Suprapubic skin (tissue), 4 donors: ENCODE results near the gene CHFR. TPM values are rescaled to one million over a fixed set of nuclear protein-coding genes. Genes with fewer than 3 reads are reported as not detected.
"Not testable (repeated sequence)": the region's sequence is repeated elsewhere in the genome, so short reads cannot be mapped to it uniquely, and the experiment has no call there.

ENCODE experiments used
- DNase-seq, 2 donors: peaks; one replicate each; pipeline ENCODE4 v3.0.0-alpha.2; 2019; ENCODE audit warnings: low spot score in 2 of 2
- H3K27ac ChIP-seq: fragments of 200-600 bp; sonication (generic); one replicate; pipeline ENCODE4 v1.5.1; 2019
- H3K27me3 ChIP-seq: fragments of 200-600 bp; sonication (generic); one replicate; pipeline ENCODE4 v1.5.1; 2019
- H3K36me3 ChIP-seq: fragments of 200-600 bp; sonication (generic); one replicate; pipeline ENCODE4 v1.5.1; 2019
- H3K4me1 ChIP-seq: fragments of 200-600 bp; sonication (generic); one replicate; pipeline ENCODE4 v1.5.1; 2019
- H3K4me3 ChIP-seq: fragments of 200-600 bp; sonication (generic); one replicate; pipeline ENCODE4 v1.5.1; 2019; ENCODE audit warnings: mild to moderate bottlenecking
- H3K9me3 ChIP-seq: fragments of 200-600 bp; sonication (generic); one replicate; pipeline ENCODE4 v1.5.1; 2019
- CTCF ChIP-seq, 2 donors: fragments of 200-600 bp in 1 of 2; fragments of 450-650 bp in 1 of 2; sonication (generic) in 1 of 2; IDR thresholded peaks; one replicate each; pipeline ENCODE4 v1.5.1; 2016 to 2019; ENCODE audit warnings: antibody characterized with exemption in 2 of 2, mild to moderate bottlenecking in 1 of 2, moderate library complexity in 1 of 2
- EP300 ChIP-seq: sonication (generic); formaldehyde crosslinking; IDR thresholded peaks from one replicate; pipeline ENCODE4 v1.6.1; 2017; ENCODE audit warnings: antibody characterized with exemption
- POLR2A ChIP-seq, 2 donors: fragments of 450-650 bp; IDR thresholded peaks; one replicate each; pipeline ENCODE4 v1.6.1; 2017; ENCODE audit warnings: antibody characterized with exemption in 2 of 2, mild to moderate bottlenecking in 2 of 2, moderate library complexity in 2 of 2
- POLR2AphosphoS5 ChIP-seq, 3 donors: sonication (generic); formaldehyde crosslinking; IDR thresholded peaks; one replicate each; pipeline ENCODE4 v1.6.1; 2017; ENCODE audit warnings: antibody characterized with exemption in 3 of 3
- WGBS: methylation state at CpG from one replicate; pipeline ENCODE4 v1.1.5; 2018; 5-methylcytosine and 5-hydroxymethylcytosine counted together
- total RNA-seq, 4 donors: library from RNA; depleted of rRNA; stranded (reverse); fragments of >200 nt; gene quantifications; one replicate each; pipeline ENCODE4 v1.1.0, GENCODE V29; 2016

CHFR gene
- total RNA-seq, 4 donors from 2014 or later, result 31.4 to 57.9 (median 40.3) TPM

GRCh38 chr12:132872975-132873421 is 14.4 kb downstream of the CHFR start:
- no peak overlapping the region for H3K4me3 ChIP-seq
- TF ChIP-seq POLR2AphosphoS5 (IDR thresholded peaks at IDR 0.05), result no peak
- TF ChIP-seq CTCF (IDR thresholded peaks at IDR 0.05), result no peak
- no peak for TF ChIP-seq EP300
- no peak for TF ChIP-seq POLR2A (IDR thresholded peaks at IDR 0.05)
- DNase-seq, result no peak
- no peaks in the 10 kb centered on the region for H3K4me1 ChIP-seq
- H3K27me3 ChIP-seq, result no peaks in the 10 kb centered on the region
- H3K9me3 ChIP-seq, result no peaks in the 10 kb centered on the region
- H3K27ac ChIP-seq, result no peak overlapping the region
- 85% methylated on average over 12 of the region's 12 CpGs for WGBS
- peaks cover 97% of the 10 kb centered on the region for H3K36me3 ChIP-seq

GRCh38 chr12:132872073-132872855 is 15.1 kb downstream of the CHFR start:
- no peaks in the 10 kb centered on the region for H3K27me3 ChIP-seq
- peaks cover 95% of the 10 kb centered on the region for H3K36me3 ChIP-seq
- 94% methylated on average over 21 of the region's 21 CpGs for WGBS

GRCh38 chr12:132869551-132869950 is 17.9 kb downstream of the CHFR start:
- no peaks in the 10 kb centered on the region for H3K4me1 ChIP-seq
- no peak overlapping the region for H3K27ac ChIP-seq
- no peak overlapping the region for H3K4me3 ChIP-seq
- no peaks in the 10 kb centered on the region for H3K27me3 ChIP-seq
- 95% methylated on average over 14 of the region's 14 CpGs for WGBS
- TF ChIP-seq CTCF (IDR thresholded peaks at IDR 0.05) (no peak), EP300 (no peak), POLR2A (IDR thresholded peaks at IDR 0.05) (no peak), POLR2AphosphoS5 (IDR thresholded peaks at IDR 0.05) (no peak)
- DNase-seq, result no peak
- H3K36me3 ChIP-seq, result peaks cover 74% of the 10 kb centered on the region
- H3K9me3 ChIP-seq, result no peaks in the 10 kb centered on the region

More at GRCh38 chr12:132872073-132872855, 15.1 kb downstream of the CHFR start:
- H3K4me1 ChIP-seq, result no peaks in the 10 kb centered on the region
- H3K27ac ChIP-seq, result no peak overlapping the region
- no peak for DNase-seq
- TF ChIP-seq POLR2AphosphoS5 (IDR thresholded peaks at IDR 0.05), result no peak
- no peaks in the 10 kb centered on the region for H3K9me3 ChIP-seq
- no peak overlapping the region for H3K4me3 ChIP-seq

- DNase-seq, result no peak
- no peak for TF ChIP-seq POLR2A (IDR thresholded peaks at IDR 0.05)
- TF ChIP-seq POLR2AphosphoS5 (IDR thresholded peaks at IDR 0.05), result peak; percentile 85 to 96 (median 90)
- Histone ChIP-seq H3K4me1 (no peaks in the 10 kb centered on the region), H3K27ac (peak overlapping the region; percentile 73), H3K9me3 (no peaks in the 10 kb centered on the region), H3K27me3 (no peaks in the 10 kb centered on the region), H3K36me3 (peaks cover 61% of the 10 kb centered on the region), H3K4me3 (no peak overlapping the region)
- 63% methylated on average over 14 of the region's 14 CpGs for WGBS
Measured at GRCh38 chr12:132866251-132866828, 21.1 kb downstream of the CHFR start.

- no peak overlapping the region for H3K4me3 ChIP-seq
- TF ChIP-seq EP300 (no peak), POLR2A (IDR thresholded peaks at IDR 0.05) (no peak), POLR2AphosphoS5 (IDR thresholded peaks at IDR 0.05) (no peak), CTCF (IDR thresholded peaks at IDR 0.05) (no peak)
- H3K36me3 ChIP-seq, result peaks cover 68% of the 10 kb centered on the region
- no peaks in the 10 kb centered on the region for H3K9me3 ChIP-seq
- H3K4me1 ChIP-seq, result peaks cover 5% of the 10 kb centered on the region
- H3K27ac ChIP-seq, result no peak overlapping the region
- no peaks in the 10 kb centered on the region for H3K27me3 ChIP-seq
- no peak for DNase-seq
- 96% methylated on average over 7 of the region's 8 CpGs for WGBS
Measured at GRCh38 chr12:132861558-132861957, 25.8 kb downstream of the CHFR start.

GRCh38 chr12:132858718-132859266 is 28.6 kb downstream of the CHFR start:
- peaks cover 5% of the 10 kb centered on the region for H3K4me1 ChIP-seq
- peaks cover 90% of the 10 kb centered on the region for H3K36me3 ChIP-seq
- DNase-seq, result no peak
- no peak overlapping the region for H3K4me3 ChIP-seq
- H3K9me3 ChIP-seq, result no peaks in the 10 kb centered on the region
- WGBS, result 71% methylated on average over 17 of the region's 18 CpGs
- H3K27ac ChIP-seq, result no peak overlapping the region
- TF ChIP-seq EP300, result no peak
- no peak for TF ChIP-seq POLR2A (IDR thresholded peaks at IDR 0.05)
- TF ChIP-seq POLR2AphosphoS5 (IDR thresholded peaks at IDR 0.05), result peak in 1 of 3 donors; percentile 72
- no peak for TF ChIP-seq CTCF (IDR thresholded peaks at IDR 0.05)
- no peaks in the 10 kb centered on the region for H3K27me3 ChIP-seq

- H3K4me1 ChIP-seq, DNase-seq, H3K27ac ChIP-seq, H3K4me3 ChIP-seq, H3K9me3 ChIP-seq, H3K27me3 ChIP-seq: not testable (repeated sequence)
- peaks cover 100% of the 10 kb centered on the region for H3K36me3 ChIP-seq
- no CpG with 5 or more reads among the region's 21 CpGs for WGBS
Measured at GRCh38 chr12:132857019-132857418, 30.4 kb downstream of the CHFR start.
